Kidney (tissue), 14 donors: ENCODE measurements around the gene MXI1. TPM values are rescaled to one million over a fixed set of nuclear protein-coding genes. Genes with fewer than 3 reads are reported as not detected.
A peak's percentile ranks its signal among the peaks of the same experiment; 100 is the strongest.

Experiments
- DNase-seq, 5 donors: peaks; one replicate each; pipeline ENCODE4 v3.0.0-alpha.2; 2013 to 2020
- FAIRE-seq: peaks from 2 replicates; lab custom pipeline; 2012; peaks lifted over from hg19 to GRCh38; lab: Jason Lieb, UNC
- H3K27ac ChIP-seq, 2 donors: one replicate each; pipeline ENCODE4 v1.7.0; 2013; ENCODE audit warnings: low read depth in 2 of 2, low read length in 2 of 2, inconsistent platforms in 1 of 2
- H3K27me3 ChIP-seq: one replicate; pipeline ENCODE4 v1.7.1; 2013; ENCODE audit warnings: low read length, inconsistent platforms; ENCODE audit not compliant: control insufficient read depth, insufficient read depth
- H3K36me3 ChIP-seq, 3 donors: one replicate each; pipeline versions ENCODE4 v1.7.0 to v1.7.1; 2013; ENCODE audit warnings: low read length in 3 of 3, control low read depth in 1 of 3, inconsistent platforms in 1 of 3; ENCODE audit not compliant: insufficient read depth in 3 of 3, control insufficient read depth in 2 of 3
- H3K4me1 ChIP-seq, 3 donors: one replicate each; pipeline versions ENCODE4 v1.7.0 to v1.7.1; 2013; ENCODE audit warnings: low read length in 3 of 3, inconsistent platforms in 1 of 3, low read depth in 1 of 3; ENCODE audit not compliant: control insufficient read depth in 2 of 3, insufficient read depth in 2 of 3
- H3K4me3 ChIP-seq, 3 donors: one replicate each; pipeline versions ENCODE4 v1.7.0 to v1.8.1; 2013; ENCODE audit warnings: low read length in 3 of 3, control low read depth in 1 of 3, inconsistent platforms in 1 of 3
- H3K9ac ChIP-seq, 3 donors: one replicate each; pipeline versions ENCODE4 v1.7.0 to v1.7.1; 2013; ENCODE audit warnings: low read length in 3 of 3, control low read depth in 1 of 3, inconsistent platforms in 1 of 3
- H3K9me3 ChIP-seq, 3 donors: one replicate each; pipeline versions ENCODE4 v1.7.0 to v1.7.1; 2013; ENCODE audit warnings: low read length in 3 of 3, control low read depth in 1 of 3, inconsistent platforms in 1 of 3; ENCODE audit not compliant: control insufficient read depth in 2 of 3, insufficient read depth in 1 of 3
- CTCF ChIP-seq: IDR thresholded peaks from 3 replicates; pipeline ENCODE4 v1.5.1; 2012; ENCODE audit warnings: mild to moderate bottlenecking, moderate library complexity, borderline replicate concordance; ENCODE audit not compliant: insufficient read depth; ENCODE audit errors: extremely low read depth
- intact Hi-C: fragments of 100-400 bp; cut with DNase I; formaldehyde crosslinking; loops from one replicate; pipeline ENCODE4 v1.11.1; 2022
- polyA plus RNA-seq: library from polyadenylated mRNA; stranded (reverse); fragments of 350-450 nt; fragmentation: Illumina TruSeq; extraction: RNeasy Lipid Tissue Mini Kit (QIAGEN cat#74804); gene quantifications from one replicate; pipeline ENCODE4 v1.2.3, GENCODE V29; 2014; ENCODE audit warnings: low read depth, low replicate concordance; ENCODE audit not compliant: insufficient read depth
- total RNA-seq: library from RNA; stranded (reverse); fragmentation: NEBNext Ultra II Directional; extraction: Animal tissue kit (Norgen Biotek cat#: 25700); gene quantifications from one replicate; pipeline ENCODE4 v1.2.1, GENCODE V29; 2021
- donor health status: control.
- donor health status: control.
- donor health status: control.
- donor health status: control.
- donor health status: control.
- donor health status: DM: yes; HTN: yes; CAD: no.
- donor health status: Normal renal cell carcinoma (clear cell type).

The MXI1 gene
- total and polyA plus RNA-seq, 2 donors from 2014 or later: 27.6 to 29.0 TPM

- H3K27me3 ChIP-seq: no peaks in the 10 kb centered on the region
- H3K4me1 ChIP-seq: peaks cover 0 to 18% (median 11%) of the 10 kb centered on the region in 3 donors
- no peak for FAIRE-seq
- DNase-seq: no peak
- TF ChIP-seq CTCF: no peak
- H3K4me3 ChIP-seq: no peak overlapping the region
- intact Hi-C loops: no loop called here
- H3K27ac ChIP-seq: no peak overlapping the region
- H3K9me3 ChIP-seq: no peaks in the 10 kb centered on the region
- no peak overlapping the region for H3K9ac ChIP-seq
- no peaks in the 10 kb centered on the region for H3K36me3 ChIP-seq
Measured at GRCh38 chr10:110267276-110267675, 59.9 kb downstream of the MXI1 start.

DNA sequence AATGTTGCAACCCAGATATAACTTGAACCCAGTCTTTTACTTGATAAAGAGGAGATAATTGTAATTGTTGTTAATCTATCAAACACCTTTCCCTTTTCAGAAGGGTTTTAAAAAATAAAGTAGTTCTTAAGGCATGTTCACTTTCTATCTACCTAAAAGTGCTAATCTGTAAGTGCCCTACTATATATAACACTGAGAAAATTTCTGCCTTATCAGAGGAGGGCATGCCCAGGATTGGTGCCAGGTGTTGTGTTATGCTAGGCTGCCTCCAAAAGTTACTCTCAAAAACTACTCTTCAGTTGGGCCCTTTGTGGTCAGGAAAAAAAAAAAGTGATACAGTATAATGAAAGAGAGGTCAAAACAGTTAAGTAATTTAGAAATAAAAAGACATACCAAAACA, 61.0 kb downstream of the MXI1 start:
- no peak for FAIRE-seq
- intact Hi-C loops: no loop called here
- Histone ChIP-seq H3K36me3 (no peaks in the 10 kb centered on the region), H3K4me3 (no peak overlapping the region), H3K4me1 (peaks cover 0 to 13% (median 11%) of the 10 kb centered on the region in 3 donors), H3K9me3 (no peaks in the 10 kb centered on the region), H3K27me3 (no peaks in the 10 kb centered on the region), H3K27ac (no peak overlapping the region), H3K9ac (no peak overlapping the region)
- TF ChIP-seq CTCF: no peak
- no peak for DNase-seq

DNA sequence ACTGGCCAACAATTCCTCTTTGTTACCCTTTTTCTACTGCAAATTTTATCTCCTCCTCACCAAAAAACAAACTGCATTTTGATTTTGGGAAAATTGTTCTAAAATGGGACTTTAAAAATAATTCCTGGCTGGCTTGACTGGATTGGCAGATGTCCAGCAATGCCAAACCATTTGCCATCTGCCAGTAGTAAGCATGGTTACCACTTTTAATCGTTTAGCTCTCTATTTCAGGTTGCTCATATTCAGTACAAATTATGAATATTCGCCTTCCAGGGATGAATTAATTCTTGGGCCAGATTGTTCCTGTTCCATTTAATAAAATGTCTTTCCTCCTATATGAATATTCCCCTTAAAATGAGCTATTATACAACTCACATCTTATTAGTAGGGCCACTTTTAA, 61.6 kb downstream of the MXI1 start:
- Histone ChIP-seq H3K9me3 (no peaks in the 10 kb centered on the region), H3K36me3 (no peaks in the 10 kb centered on the region), H3K4me1 (peaks cover 0 to 14% (median 13%) of the 10 kb centered on the region in 3 donors), H3K9ac (peak overlapping the region in 1 of 3 donors; percentile 23), H3K27ac (no peak overlapping the region), H3K27me3 (no peaks in the 10 kb centered on the region), H3K4me3 (peak overlapping the region in 2 of 3 donors; percentile 53 to 57)
- DNase-seq (no peak), FAIRE-seq (no peak)
- no peak for TF ChIP-seq CTCF
- intact Hi-C loops: no loop called here
